ENCODE data around the gene TACC2. TPM values are rescaled to one million over a fixed set of nuclear protein-coding genes. Genes with fewer than 3 reads are reported as not detected.

The TACC2 gene
- total RNA-seq, 4 donors from 2014 or later = 11.5 to 73.0 (median 14.5) TPM

DNA sequence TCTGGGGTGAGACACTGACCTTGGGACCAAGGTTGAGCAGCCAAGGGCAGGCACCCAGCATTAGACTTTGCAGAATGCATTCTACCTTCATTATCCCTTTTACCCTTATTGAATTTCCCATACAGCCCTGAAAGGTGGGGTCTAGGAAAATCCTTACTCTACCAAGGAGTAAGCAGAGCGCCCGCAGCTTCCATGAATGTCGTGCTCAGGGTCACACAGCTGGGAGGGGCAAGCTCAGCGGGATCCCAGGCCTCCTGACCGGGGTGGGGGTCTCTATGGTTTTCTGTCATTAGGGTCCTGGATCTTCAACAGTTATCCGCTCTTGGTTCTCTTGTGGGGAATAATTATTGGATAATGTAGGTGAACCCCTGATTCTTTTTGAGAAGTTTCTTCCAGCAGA is 251.4 kb downstream of the TACC2 start:
- intact Hi-C loops (cut with DNase I; ENCODE audit: low total_unique reads) = no loop called here
- Histone ChIP-seq H3K9me3 (no peaks in the 10 kb centered on the region), H3K27me3 (no peaks in the 10 kb centered on the region), H3K4me1 (no peaks in the 10 kb centered on the region), H3K27ac (no peak overlapping the region), H3K4me3 (no peak overlapping the region), H3K36me3 (no peaks in the 10 kb centered on the region)
- TF ChIP-seq, protein P1, sequence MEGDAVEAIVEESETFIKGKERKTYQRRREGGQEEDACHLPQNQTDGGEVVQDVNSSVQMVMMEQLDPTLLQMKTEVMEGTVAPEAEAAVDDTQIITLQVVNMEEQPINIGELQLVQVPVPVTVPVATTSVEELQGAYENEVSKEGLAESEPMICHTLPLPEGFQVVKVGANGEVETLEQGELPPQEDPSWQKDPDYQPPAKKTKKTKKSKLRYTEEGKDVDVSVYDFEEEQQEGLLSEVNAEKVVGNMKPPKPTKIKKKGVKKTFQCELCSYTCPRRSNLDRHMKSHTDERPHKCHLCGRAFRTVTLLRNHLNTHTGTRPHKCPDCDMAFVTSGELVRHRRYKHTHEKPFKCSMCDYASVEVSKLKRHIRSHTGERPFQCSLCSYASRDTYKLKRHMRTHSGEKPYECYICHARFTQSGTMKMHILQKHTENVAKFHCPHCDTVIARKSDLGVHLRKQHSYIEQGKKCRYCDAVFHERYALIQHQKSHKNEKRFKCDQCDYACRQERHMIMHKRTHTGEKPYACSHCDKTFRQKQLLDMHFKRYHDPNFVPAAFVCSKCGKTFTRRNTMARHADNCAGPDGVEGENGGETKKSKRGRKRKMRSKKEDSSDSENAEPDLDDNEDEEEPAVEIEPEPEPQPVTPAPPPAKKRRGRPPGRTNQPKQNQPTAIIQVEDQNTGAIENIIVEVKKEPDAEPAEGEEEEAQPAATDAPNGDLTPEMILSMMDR (IDR thresholded peaks at IDR 0.05) = no peak
- TF ChIP-seq POLR2A (IDR thresholded peaks at IDR 0.05) = no peak
- DNase-seq = no peak

DNA sequence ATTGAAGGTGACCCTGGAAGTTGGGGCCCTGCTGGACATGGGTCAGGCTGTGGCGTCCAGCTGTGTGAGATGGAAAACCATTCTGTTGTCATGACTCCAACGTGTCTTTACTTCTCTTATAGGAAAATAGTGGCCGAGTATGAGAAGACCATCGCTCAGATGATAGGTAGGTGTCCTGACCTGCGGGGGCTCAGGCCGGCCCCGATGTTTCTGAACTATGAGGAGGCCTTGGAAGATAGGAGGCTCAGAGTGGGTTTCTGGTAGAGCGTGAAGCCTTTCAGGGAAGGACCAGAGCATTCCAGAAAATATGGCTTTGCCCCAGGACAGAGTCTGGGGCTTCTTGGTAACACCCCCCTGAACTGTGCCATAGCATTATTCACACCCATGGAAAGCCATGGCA is 252.9 kb downstream of the TACC2 start:
- intact Hi-C loops (cut with DNase I; ENCODE audit: low total_unique reads) = no loop called here
- TF ChIP-seq, protein P1 (IDR thresholded peaks at IDR 0.05) = no peak
- TF ChIP-seq POLR2A (IDR thresholded peaks at IDR 0.05) = no peak
- Histone ChIP-seq H3K4me3 (no peak overlapping the region), H3K27ac (no peak overlapping the region), H3K36me3 (no peaks in the 10 kb centered on the region), H3K9me3 (no peaks in the 10 kb centered on the region), H3K27me3 (no peaks in the 10 kb centered on the region), H3K4me1 (no peaks in the 10 kb centered on the region)
- no peak for DNase-seq

DNA sequence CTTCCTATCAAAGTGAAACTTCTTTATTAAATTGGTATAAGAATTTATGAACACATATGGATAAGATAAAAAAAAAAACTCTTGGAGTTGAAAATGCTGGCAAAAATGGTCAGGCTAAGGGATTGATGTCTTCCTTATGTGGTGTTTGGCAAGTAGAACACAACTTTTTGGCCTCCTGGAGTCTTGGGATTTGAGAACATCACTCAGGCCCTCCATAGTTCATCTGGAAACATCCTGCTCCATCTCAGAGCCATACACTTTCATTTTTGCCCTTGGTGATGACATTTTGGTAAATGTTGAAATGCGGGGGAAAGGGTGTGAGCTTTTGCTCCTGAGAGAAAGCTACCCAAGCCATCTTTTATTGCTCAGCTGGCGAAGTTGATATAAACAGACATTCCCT is 254.6 kb downstream of the TACC2 start:
- intact Hi-C loops (cut with DNase I; ENCODE audit: low total_unique reads) = no loop called here
- Histone ChIP-seq H3K27me3 (no peaks in the 10 kb centered on the region), H3K4me1 (no peaks in the 10 kb centered on the region), H3K9me3 (no peaks in the 10 kb centered on the region), H3K27ac (no peak overlapping the region), H3K4me3 (no peak overlapping the region), H3K36me3 (no peaks in the 10 kb centered on the region)
- DNase-seq = no peak
- no peak for TF ChIP-seq POLR2A (IDR thresholded peaks at IDR 0.05)
- TF ChIP-seq, protein P1 (IDR thresholded peaks at IDR 0.05) = no peak

DNA sequence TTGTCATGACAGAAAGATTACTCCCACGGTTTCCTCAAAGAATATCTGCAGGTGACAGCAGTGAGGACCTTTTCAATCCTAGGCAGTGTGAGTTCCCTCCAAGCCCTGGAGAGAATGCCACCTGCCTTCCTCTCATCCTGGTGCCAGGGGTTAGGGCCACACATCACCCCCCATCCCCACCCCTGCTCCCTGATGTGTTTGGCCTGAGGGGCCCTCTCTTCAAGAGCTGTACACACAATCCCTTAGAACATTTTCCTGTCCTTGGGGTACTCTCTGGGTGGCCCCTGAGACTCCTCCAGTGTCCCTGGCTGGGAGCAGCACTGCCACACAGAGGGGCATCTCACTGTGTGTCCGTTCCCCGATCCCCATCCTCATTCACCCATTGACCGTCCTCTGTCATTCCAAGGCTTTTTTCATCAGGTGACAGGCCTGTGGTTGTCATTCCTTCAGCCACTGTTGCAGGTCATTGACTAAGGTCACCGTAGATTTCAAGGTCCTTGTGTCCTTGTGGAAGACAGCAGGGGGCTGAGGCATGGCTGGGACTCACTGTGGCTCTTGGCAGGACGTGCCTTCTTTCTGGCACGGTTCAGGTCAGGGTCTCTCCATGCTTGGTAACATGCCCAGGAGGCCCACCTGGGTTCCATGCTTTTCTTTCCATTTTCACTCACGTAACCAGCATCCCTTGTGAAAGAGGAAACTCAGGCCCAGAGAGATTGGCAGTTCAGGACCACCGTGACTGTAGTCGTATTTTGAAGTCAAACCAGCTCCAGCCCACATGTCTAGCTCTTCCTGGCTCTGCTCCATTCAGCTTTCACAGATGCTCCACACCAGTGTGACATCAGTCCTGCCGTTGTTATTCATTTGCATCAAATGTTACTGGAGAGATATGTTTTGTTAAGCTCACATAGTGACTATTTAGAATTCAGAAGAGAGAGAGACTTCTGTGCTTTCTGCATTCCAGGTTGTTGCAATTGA is 255.3 kb downstream of the TACC2 start:
- no peaks in the 10 kb centered on the region for H3K4me1 ChIP-seq
- TF ChIP-seq, protein P1 (IDR thresholded peaks at IDR 0.05) = no peak
- no peak for TF ChIP-seq POLR2A (IDR thresholded peaks at IDR 0.05)
- no peaks in the 10 kb centered on the region for H3K27me3 ChIP-seq
- H3K36me3 ChIP-seq = no peaks in the 10 kb centered on the region
- no peak overlapping the region for H3K27ac ChIP-seq
- intact Hi-C loops (cut with DNase I; ENCODE audit: low total_unique reads) = no loop called here
- no peak for DNase-seq
- no peaks in the 10 kb centered on the region for H3K9me3 ChIP-seq
- no peak overlapping the region for H3K4me3 ChIP-seq

DNA sequence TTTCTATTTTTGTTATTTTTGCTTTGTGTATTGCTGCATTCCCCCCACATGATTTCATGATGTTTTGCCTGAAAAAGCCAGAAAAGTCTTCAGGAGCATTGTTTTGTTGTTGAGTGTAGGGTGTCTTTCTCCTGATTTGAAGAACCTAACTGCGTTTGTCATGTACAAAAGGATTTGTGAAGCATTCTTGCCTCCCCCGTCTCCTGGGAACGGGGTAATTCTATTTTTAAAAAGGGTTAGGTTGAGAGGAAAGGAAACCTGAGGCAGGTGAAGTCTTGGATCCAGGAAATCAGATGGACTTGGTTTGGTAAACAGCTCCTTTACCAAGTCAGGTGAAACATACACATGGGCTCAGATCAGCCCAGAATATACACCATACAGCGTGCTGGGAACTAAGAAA is 256.2 kb downstream of the TACC2 start:
- no peak overlapping the region for H3K27ac ChIP-seq
- H3K9me3 ChIP-seq = no peaks in the 10 kb centered on the region
- TF ChIP-seq, protein P1 (IDR thresholded peaks at IDR 0.05) = no peak
- no peak for TF ChIP-seq POLR2A (IDR thresholded peaks at IDR 0.05)
- no peaks in the 10 kb centered on the region for H3K4me1 ChIP-seq
- intact Hi-C loops (cut with DNase I; ENCODE audit: low total_unique reads) = no loop called here
- no peak for DNase-seq
- no peaks in the 10 kb centered on the region for H3K36me3 ChIP-seq
- no peak overlapping the region for H3K4me3 ChIP-seq
- H3K27me3 ChIP-seq = no peaks in the 10 kb centered on the region
